C4-2B (cell line): ENCODE results near the gene CSGALNACT2.

Experiments
- H3K27ac ChIP-seq: fragments of 450-650 bp; 2 replicates; pipeline ENCODE4 v1.5.1; 2017
- CTCF ChIP-seq: fragments of 450-650 bp; conservative IDR thresholded peaks from 2 replicates; pipeline ENCODE4 v1.5.1; 2017; ENCODE audit warnings: mild to moderate bottlenecking
- ZFX ChIP-seq: fragments of 450-650 bp; IDR thresholded peaks from 2 replicates; pipeline ENCODE4 v1.6.1; 2017

CSGALNACT2 gene

GRCh38 chr10:43177595-43177994 lies 39.4 kb downstream of the CSGALNACT2 start:
- TF ChIP-seq CTCF (no peak), ZFX (no peak)
- H3K27ac ChIP-seq = no peak overlapping the region

- no peak overlapping the region for H3K27ac ChIP-seq
- TF ChIP-seq ZFX = no peak
- no peak for TF ChIP-seq CTCF
Measured at GRCh38 chr10:43181146-43181545, 42.9 kb downstream of the CSGALNACT2 start.

- peak overlapping the region; percentile 68 for H3K27ac ChIP-seq
Measured at GRCh38 chr10:43183764-43184163, 45.5 kb downstream of the CSGALNACT2 start.

- H3K27ac ChIP-seq = no peak overlapping the region
- TF ChIP-seq ZFX (no peak), CTCF (no peak)
Measured at GRCh38 chr10:43186150-43186549, 47.9 kb downstream of the CSGALNACT2 start.

- no peak for TF ChIP-seq CTCF
- TF ChIP-seq ZFX = no peak
- H3K27ac ChIP-seq = peak overlapping the region; percentile 82
Measured at GRCh38 chr10:43187213-43187612, 49.0 kb downstream of the CSGALNACT2 start.

- no peak overlapping the region for H3K27ac ChIP-seq
- TF ChIP-seq ZFX (no peak), CTCF (no peak)
Measured at GRCh38 chr10:43188702-43189101, 50.5 kb downstream of the CSGALNACT2 start.

- H3K27ac ChIP-seq = no peak overlapping the region
- TF ChIP-seq CTCF = no peak
- no peak for TF ChIP-seq ZFX
Measured at GRCh38 chr10:43190289-43190688, 52.0 kb downstream of the CSGALNACT2 start.

GRCh38 chr10:43190775-43191174 lies 52.5 kb downstream of the CSGALNACT2 start:
- no peak overlapping the region for H3K27ac ChIP-seq
- TF ChIP-seq ZFX (no peak), CTCF (no peak)
